PC-9 (cell line): Measurements from ENCODE around the gene GBGT1. TPM values are rescaled to one million over a fixed set of nuclear protein-coding genes. Genes with fewer than 3 reads are reported as not detected.

Experiments
- BruUV-seq: library from RNA; stranded (reverse); fragments of 400-500 nt; replicated peaks from 2 replicates; lab custom pipeline; 2021; lab: Mats Ljungman, UMichigan
- CTCF ChIA-PET: fragments of 300-600 bp; sonication (Branson Sonifier 250); formaldehyde crosslinking; loops from one replicate; lab custom pipeline; 2022; ENCODE audit warnings: antibody characterized with exemption; lab: Charles Lee
- POLR2A ChIA-PET: fragments of 300-600 bp; sonication (Branson Sonifier 250); formaldehyde crosslinking; loops from one replicate; lab custom pipeline; 2022; ENCODE audit warnings: antibody characterized with exemption; ENCODE audit not compliant: unreplicated experiment; lab: Charles Lee
- DNase-seq, 2 experiments: peaks; one replicate each; pipeline versions ENCODE4 v3.0.0 to v3.0.0-alpha.2; 2015 to 2022; ENCODE audit warnings: mixed read lengths in 1 of 2
- H2AFZ ChIP-seq: fragments of 200-600 bp; sonication (generic); 2 replicates; pipeline ENCODE4 v1.8.1; 2017; ENCODE audit warnings: antibody characterized with exemption
- H3F3A ChIP-seq: fragments of 200-600 bp; sonication (generic); 2 replicates; pipeline ENCODE4 v1.8.1; 2017; ENCODE audit warnings: antibody characterized with exemption, mild to moderate bottlenecking, low read depth; ENCODE audit not compliant: insufficient read depth
- H3K27ac ChIP-seq: fragments of 200-600 bp; sonication (generic); 2 replicates; pipeline ENCODE4 v1.6.1; 2016; ENCODE audit warnings: mixed run types
- H3K27me3 ChIP-seq: fragments of 200-600 bp; sonication (generic); 2 replicates; pipeline ENCODE4 v1.6.1; 2016; ENCODE audit warnings: low read depth, mixed run types; ENCODE audit not compliant: insufficient read depth
- H3K36me3 ChIP-seq: fragments of 200-600 bp; sonication (generic); 2 replicates; pipeline ENCODE4 v1.6.1; 2016; ENCODE audit warnings: low read depth, mixed run types
- H3K4me1 ChIP-seq: fragments of 200-600 bp; sonication (generic); replicated peaks from 2 replicates; pipeline ENCODE4 v1.6.1; 2016; ENCODE audit warnings: mixed run types; ENCODE audit not compliant: insufficient read depth
- H3K4me2 ChIP-seq: fragments of 200-600 bp; sonication (generic); 2 replicates; pipeline ENCODE4 v1.6.1; 2017; ENCODE audit warnings: mixed run types
- H3K4me3 ChIP-seq: fragments of 200-600 bp; sonication (generic); 2 replicates; pipeline ENCODE4 v1.6.1; 2016; ENCODE audit warnings: mixed run types
- H3K79me2 ChIP-seq: fragments of 200-600 bp; sonication (generic); 2 replicates; pipeline ENCODE4 v1.6.1; 2017; ENCODE audit warnings: low read depth, mixed run types
- H3K9me2 ChIP-seq: fragments of 200-600 bp; sonication (generic); 2 replicates; pipeline ENCODE4 v1.8.1; 2017; ENCODE audit warnings: mild to moderate bottlenecking; ENCODE audit not compliant: insufficient read depth
- H3K9me3 ChIP-seq: fragments of 200-600 bp; sonication (generic); 2 replicates; pipeline ENCODE4 v1.8.1; 2016; ENCODE audit warnings: low read depth; ENCODE audit not compliant: insufficient read depth
- H4K20me1 ChIP-seq: fragments of 200-600 bp; sonication (generic); 2 replicates; pipeline ENCODE4 v1.8.1; 2017; ENCODE audit not compliant: insufficient read depth
- CTCF ChIP-seq: fragments of 200-600 bp; sonication (generic); conservative IDR thresholded peaks from 2 replicates; pipeline ENCODE4 v1.6.1; 2017; ENCODE audit warnings: mixed run types, antibody characterized with exemption, mild to moderate bottlenecking, moderate library complexity
- EZH2 ChIP-seq: fragments of 200-600 bp; sonication (generic); IDR thresholded peaks from 2 replicates; pipeline ENCODE4 v1.8.0; 2017; ENCODE audit warnings: antibody characterized with exemption, low read depth
- intact Hi-C: fragments of 100-400 bp; cut with micrococcal nuclease; formaldehyde crosslinking; loops from one replicate; pipeline ENCODE4 v1.10.0; 2022; ENCODE audit not compliant: unreplicated experiment
- total RNA-seq: library from RNA; stranded (reverse); gene quantifications from 2 replicates; pipeline ENCODE4 v1.2.3, GENCODE V29; 2021

The GBGT1 gene
- total RNA-seq, 1 experiment from 2014 or later, result 1.2 TPM

GRCh38 chr9:133202145-133202513 is 38.4 kb upstream of the GBGT1 start:
- Histone ChIP-seq H3K9me2 (no peaks in the 10 kb centered on the region), H3F3A (no peaks in the 10 kb centered on the region), H3K27ac (no peak overlapping the region), H3K36me3 (no peaks in the 10 kb centered on the region), H3K27me3 (peaks cover 72% of the 10 kb centered on the region), H3K9me3 (no peaks in the 10 kb centered on the region), H2AFZ (no peak overlapping the region), H3K79me2 (no peaks in the 10 kb centered on the region), H4K20me1 (no peaks in the 10 kb centered on the region), H3K4me2 (no peak overlapping the region), H3K4me1 (no peaks in the 10 kb centered on the region), H3K4me3 (no peak overlapping the region)
- intact Hi-C loops, result no loop called here
- ChIA-PET CTCF (interaction anchor here (0.7 kb wide), 1 partner anchor 50 kb away, joined by 5 read pairs; no protein-coding TSS in a partner anchor), POLR2A (no interaction called here)
- TF ChIP-seq CTCF (no peak), EZH2 (no peak)
- no TSS peak for BruUV-seq
- no peak for DNase-seq

- H4K20me1 ChIP-seq, result no peaks in the 10 kb centered on the region
- no peaks in the 10 kb centered on the region for H3K9me2 ChIP-seq
- no peak overlapping the region for H3K4me3 ChIP-seq
- no peak overlapping the region for H3K27ac ChIP-seq
- no peaks in the 10 kb centered on the region for H3K36me3 ChIP-seq
- ChIA-PET CTCF (no interaction called here), POLR2A (no interaction called here)
- no peaks in the 10 kb centered on the region for H3K79me2 ChIP-seq
- no peak overlapping the region for H3K4me2 ChIP-seq
- H2AFZ ChIP-seq, result no peak overlapping the region
- H3K9me3 ChIP-seq, result no peaks in the 10 kb centered on the region
- no peaks in the 10 kb centered on the region for H3F3A ChIP-seq
- BruUV-seq, result no TSS peak
- intact Hi-C loops, result no loop called here
- no peak for DNase-seq
- no peaks in the 10 kb centered on the region for H3K4me1 ChIP-seq
- no peak for TF ChIP-seq EZH2
- no peak for TF ChIP-seq CTCF
- peaks cover 76% of the 10 kb centered on the region for H3K27me3 ChIP-seq
Observed at GRCh38 chr9:133201424-133202144, 37.9 kb upstream of the GBGT1 start.

- H3K36me3 ChIP-seq, result no peaks in the 10 kb centered on the region
- ChIA-PET CTCF (no interaction called here), POLR2A (no interaction called here)
- intact Hi-C loops, result no loop called here
- no peak overlapping the region for H3K27ac ChIP-seq
- no peaks in the 10 kb centered on the region for H3K9me2 ChIP-seq
- no peak overlapping the region for H3K4me2 ChIP-seq
- H4K20me1 ChIP-seq, result no peaks in the 10 kb centered on the region
- H3K4me1 ChIP-seq, result no peaks in the 10 kb centered on the region
- H3K79me2 ChIP-seq, result no peaks in the 10 kb centered on the region
- no TSS peak for BruUV-seq
- TF ChIP-seq EZH2, result no peak
- TF ChIP-seq CTCF, result no peak
- no peak overlapping the region for H3K4me3 ChIP-seq
- H3K27me3 ChIP-seq, result peaks cover 82% of the 10 kb centered on the region
- H3F3A ChIP-seq, result no peaks in the 10 kb centered on the region
- DNase-seq, result no peak
- H2AFZ ChIP-seq, result no peak overlapping the region
- no peaks in the 10 kb centered on the region for H3K9me3 ChIP-seq
Observed at GRCh38 chr9:133200631-133201030, 36.9 kb upstream of the GBGT1 start.
